Fibroblast of skin of back (primary cell): ENCODE results near the gene GOLGA5. TPM values are rescaled to one million over a fixed set of nuclear protein-coding genes. Genes with fewer than 3 reads are reported as not detected.
A peak's percentile ranks its signal among the peaks of the same experiment; 100 is the strongest.
"Not testable (repeated sequence)": the region's sequence is repeated elsewhere in the genome, so short reads cannot be mapped to it uniquely, and the experiment has no call there.

Source experiments
- DNase-seq: peaks from one replicate; pipeline ENCODE4 v3.0.0-alpha.2; 2013
- polyA plus RNA-seq, 2 experiments: library from polyadenylated mRNA; unstranded; fragments of 120-200 nt; gene quantifications; one replicate each; pipeline ENCODE4 v1.2.1, GENCODE V29; 2013; ENCODE audit not compliant: insufficient read length in 2 of 2

Gene GOLGA5, protein sequence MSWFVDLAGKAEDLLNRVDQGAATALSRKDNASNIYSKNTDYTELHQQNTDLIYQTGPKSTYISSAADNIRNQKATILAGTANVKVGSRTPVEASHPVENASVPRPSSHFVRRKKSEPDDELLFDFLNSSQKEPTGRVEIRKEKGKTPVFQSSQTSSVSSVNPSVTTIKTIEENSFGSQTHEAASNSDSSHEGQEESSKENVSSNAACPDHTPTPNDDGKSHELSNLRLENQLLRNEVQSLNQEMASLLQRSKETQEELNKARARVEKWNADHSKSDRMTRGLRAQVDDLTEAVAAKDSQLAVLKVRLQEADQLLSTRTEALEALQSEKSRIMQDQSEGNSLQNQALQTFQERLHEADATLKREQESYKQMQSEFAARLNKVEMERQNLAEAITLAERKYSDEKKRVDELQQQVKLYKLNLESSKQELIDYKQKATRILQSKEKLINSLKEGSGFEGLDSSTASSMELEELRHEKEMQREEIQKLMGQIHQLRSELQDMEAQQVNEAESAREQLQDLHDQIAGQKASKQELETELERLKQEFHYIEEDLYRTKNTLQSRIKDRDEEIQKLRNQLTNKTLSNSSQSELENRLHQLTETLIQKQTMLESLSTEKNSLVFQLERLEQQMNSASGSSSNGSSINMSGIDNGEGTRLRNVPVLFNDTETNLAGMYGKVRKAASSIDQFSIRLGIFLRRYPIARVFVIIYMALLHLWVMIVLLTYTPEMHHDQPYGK
- 41.0 TPM for polyA plus RNA-seq (2013, experiment 1 of 2; ENCODE audit: insufficient read length)
- 50.0 TPM for polyA plus RNA-seq (2013, experiment 2 of 2; ENCODE audit: insufficient read length)

DNA sequence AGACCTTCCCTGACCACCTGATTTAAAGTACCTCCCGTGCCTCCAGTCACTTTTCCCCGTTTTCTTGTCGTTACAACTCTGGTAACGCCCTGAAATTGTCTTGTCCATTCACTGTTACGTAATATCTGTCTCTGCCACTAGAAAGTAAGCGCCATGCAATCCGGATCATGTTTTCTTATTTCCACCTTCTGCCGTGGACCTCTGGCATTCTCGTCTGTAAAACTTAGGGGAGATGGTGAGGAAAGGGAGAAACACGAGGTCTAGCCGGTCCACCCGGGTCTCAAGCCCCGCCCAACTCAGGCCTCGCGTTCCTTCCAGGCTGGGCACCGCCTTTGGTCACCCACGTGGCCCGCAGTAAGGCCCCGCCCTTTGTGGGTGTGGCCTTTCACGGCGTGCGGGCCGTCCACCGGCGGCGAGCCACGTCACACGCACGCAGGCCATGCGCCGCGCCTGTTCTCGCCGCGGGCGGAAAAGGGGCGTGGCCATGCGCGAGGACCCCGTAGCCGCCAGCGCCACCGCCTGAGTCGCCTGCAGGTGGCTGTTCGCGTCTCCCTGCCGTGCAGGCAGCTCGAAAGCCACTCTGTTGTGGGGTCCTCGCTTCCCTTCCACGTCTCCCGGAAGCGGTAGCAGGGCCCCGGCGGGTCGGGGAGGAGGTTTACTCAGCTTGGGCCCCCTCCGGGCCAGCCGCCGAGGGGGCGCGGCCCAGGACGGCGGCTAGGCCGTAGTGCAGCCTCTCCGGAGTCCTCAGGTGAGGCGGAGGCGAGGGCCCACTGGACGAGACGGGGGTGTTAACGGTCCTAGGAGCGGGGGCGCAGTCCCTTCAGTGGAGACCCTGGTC, at the start of gene GOLGA5:
GOLGA5 (plus strand) TSS at position 597 of the 838 bp plus-strand sequence. CDS start 3,133 bp downstream, outside the sequence.
- peak; percentile 96 for DNase-seq

GRCh38 chr14:92747701-92748258, 46.3 kb upstream of the GOLGA5 start:
- peak; percentile 43 for DNase-seq

GRCh38 chr14:92748259-92749016, 45.7 kb upstream of the GOLGA5 start, which contains the start of gene LGMN:
LGMN (minus strand) TSS chr14:92748627; CDS start chr14:92732786, 15,841 bp downstream.
- peak; percentile 96 for DNase-seq

- DNase-seq: not testable (repeated sequence)
Measured at GRCh38 chr14:92750222-92750728, 43.8 kb upstream of the GOLGA5 start.

DNA sequence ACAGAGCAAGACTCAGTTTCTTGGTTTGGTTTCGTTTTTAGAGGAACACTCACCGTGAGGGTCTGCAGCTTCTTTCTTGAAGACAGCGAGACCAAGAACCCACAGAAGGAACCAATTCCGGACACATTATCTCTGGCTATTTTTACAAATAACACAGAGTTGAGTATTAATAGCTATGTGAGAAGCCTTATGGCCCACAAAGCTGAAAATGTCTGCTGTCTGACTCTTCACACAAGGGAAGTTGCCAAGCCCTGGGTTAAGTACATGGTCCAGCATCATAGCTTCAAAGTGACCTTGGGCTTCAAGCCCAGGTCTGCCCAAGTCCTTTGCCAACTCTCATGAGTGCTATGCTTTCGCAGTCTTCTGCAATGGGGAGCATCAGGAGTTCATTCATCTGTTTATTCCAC, 43.1 kb upstream of the GOLGA5 start:
- no peak for DNase-seq

GRCh38 chr14:92751819-92752218, 42.3 kb upstream of the GOLGA5 start:
- DNase-seq: no peak

DNA sequence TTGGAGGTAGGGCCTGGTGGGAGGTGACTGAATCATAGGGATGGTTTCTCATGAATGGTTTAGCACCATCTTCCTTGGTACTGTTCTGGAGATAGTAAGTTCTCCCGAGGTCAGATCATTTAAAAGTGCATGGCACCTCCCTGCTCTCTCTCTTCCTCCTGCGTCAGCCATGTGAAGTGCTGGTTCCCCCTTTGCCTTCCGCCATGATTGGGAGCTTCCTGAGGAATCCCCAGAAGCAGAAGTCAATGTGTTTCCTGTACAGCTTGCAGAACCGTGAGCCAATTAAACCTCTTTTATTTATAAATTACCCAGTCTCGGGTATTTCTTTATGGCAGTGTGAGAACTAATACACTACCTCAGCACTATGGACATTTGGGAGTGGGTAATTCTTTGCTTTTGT, 40.9 kb upstream of the GOLGA5 start:
- no peak for DNase-seq

DNA sequence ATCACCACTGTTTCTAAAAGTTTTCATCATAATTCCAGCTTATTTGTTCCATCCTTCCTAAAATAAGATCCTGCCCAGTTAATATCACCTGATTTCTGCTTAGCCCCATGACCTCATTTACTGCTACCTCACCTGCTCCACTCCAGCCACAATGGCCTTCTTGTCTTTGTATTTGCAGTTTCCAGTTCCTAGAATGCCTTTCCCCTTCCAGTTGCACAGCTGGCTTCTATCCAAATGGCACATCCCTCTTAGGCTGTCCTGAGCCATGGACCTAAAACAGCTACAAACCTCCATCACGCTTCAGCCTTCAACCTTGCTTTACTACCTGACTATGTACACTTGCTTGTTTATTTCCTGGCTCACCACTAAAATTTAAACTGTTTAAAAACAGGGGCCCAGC, 39.1 kb upstream of the GOLGA5 start:
- no peak for DNase-seq

DNA sequence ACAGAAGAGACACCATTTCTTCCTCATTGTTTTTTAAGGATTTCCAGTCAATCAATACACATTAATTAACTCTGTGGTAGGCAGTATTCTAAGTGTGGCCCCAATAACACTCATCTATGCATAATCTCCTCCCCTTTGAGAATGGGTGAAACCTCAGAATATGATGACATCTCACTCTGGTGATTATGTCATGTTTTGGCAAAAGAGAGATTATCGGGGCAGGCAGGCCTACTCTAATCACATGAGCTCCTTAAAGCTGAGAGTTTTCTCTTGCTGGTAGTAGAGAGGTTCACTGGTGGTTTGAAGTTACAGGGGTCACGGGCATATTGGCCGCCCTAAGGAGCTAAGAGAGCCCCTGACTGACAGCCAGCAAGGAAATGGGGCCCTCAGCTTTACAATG, 38.6 kb upstream of the GOLGA5 start:
- DNase-seq: no peak

DNA sequence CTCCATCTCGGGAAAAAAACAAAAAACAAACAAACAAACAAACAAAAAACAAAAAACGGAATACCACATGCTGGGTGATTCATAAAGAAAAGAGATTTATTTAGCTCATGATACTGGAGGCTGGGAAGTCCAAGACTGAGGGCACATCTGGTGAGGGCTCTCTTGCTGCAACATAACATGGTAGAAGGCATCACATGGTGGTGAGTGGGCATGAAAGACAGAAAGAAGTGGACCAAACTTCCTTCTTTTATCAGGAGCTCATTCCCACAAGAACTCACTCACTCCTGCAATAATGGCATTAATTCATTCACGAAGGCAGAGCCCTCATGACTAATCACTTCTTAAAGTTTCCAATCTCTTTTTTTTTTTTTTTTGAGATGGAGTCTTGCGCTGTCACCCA, 37.7 kb upstream of the GOLGA5 start:
- no peak for DNase-seq

GRCh38 chr14:92759300-92759678, 34.8 kb upstream of the GOLGA5 start:
- DNase-seq: peak; percentile 31

GRCh38 chr14:92759679-92760523, 34.2 kb upstream of the GOLGA5 start:
- no peak for DNase-seq

GRCh38 chr14:92760524-92760805, 33.6 kb upstream of the GOLGA5 start:
- peak; percentile 15 for DNase-seq

GRCh38 chr14:92763666-92764631, 30.2 kb upstream of the GOLGA5 start:
- DNase-seq: not testable (repeated sequence)

DNA sequence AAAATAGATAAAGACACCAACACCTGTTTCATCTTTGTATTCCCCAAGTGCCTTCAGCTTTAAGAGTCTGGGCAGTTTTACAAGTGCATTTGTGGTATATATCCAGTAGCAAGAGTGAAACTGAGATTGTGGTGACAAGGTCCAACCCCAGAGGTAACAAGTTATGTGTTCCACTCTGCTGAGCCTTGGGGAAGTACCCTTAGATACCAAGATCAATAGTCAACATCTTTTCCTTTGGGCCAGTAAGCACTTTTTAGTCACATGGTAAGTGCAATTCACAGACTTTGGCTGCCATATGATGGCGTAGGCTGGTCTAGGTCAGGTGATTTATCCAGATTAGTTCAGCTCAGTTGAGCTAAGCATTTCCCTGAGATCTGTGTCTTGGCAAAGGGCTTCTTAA, 25.9 kb upstream of the GOLGA5 start:
- DNase-seq: not testable (repeated sequence)

DNA sequence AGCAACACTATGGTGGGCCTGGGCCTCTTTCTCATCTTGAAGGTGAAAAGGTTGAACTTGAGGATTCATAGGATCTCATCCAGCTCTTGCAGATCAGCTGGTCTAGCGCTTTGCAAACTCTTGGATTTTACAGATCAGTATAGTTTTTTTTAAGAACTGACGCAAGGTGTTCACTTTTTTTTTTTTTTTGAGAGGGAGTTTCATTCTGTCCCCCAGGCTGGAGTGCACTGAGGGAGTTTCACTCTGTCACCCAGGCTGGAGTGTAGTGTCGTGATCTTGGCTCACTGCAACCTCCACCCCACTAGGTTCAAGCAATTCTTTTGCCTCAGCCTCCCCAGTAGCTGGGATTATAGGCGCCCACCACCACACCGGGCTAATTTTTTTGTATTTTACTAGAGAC, 25.3 kb upstream of the GOLGA5 start:
- no peak for DNase-seq

DNA sequence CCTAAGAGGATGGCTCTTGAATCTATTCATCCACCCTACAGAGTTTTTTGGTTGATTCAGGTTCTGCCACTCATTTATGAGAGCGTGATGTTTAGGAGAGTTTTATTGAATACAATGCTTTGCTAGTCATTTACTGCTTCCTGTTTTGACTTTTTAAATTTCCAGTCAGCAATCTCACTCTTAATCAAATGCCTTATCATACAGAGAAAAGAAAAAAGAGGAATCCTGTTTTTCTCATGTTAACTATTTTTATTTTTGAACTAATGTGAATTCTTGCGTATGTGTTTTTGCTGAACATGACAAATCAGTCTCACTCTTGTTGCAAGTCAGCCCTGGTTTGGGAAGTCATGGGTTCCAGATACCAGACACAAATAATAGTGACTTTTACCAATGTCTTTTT, 23.6 kb upstream of the GOLGA5 start:
- DNase-seq: no peak

DNA sequence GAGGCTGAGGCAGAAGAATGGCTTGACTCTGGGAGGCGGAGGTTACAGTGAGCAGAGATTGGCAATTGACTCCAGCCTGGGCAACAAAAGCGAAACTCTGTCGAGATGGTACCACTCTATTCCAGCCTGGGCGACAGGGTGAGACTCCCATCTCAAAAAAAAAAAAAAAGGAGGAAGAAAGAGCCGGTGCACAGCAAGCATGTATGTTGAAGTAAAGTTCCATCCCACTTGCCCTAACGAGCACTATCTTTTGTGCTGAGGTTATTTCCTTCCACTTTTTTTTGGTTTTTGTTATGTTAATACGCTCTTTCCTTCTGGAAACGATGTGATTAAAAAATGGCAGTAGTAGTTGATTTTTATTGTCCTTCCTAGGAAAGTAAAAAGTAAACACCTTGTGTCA, 19.5 kb upstream of the GOLGA5 start:
- DNase-seq: no peak

DNA sequence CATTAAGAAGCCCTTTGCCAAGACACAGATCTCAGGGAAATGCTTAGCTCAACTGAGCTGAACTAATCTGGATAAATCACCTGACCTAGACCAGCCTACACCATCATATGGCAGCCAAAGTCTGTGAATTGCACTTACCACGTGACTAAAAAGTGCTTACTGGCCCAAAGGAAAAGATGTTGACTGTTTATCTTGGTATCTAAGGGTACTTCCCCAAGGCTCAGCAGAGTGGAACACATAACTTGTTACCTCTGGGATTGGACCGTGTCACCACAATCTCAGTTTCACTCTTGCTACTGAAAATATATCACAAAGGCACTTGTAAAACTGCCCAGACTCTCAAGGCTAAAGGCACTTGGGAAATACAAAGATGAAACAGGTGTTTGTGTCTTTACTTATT, 18.8 kb upstream of the GOLGA5 start:
- DNase-seq: not testable (repeated sequence)
